NCI-H2196 (cell line): ENCODE results near the gene TBL1XR1.
"Not testable (repeated sequence)": the region's sequence is repeated elsewhere in the genome, so short reads cannot be mapped to it uniquely, and the experiment has no call there.

ENCODE experiments used
- DNase-seq: peaks from one replicate; lab custom pipeline; 2025; ENCODE audit not compliant: unreplicated experiment; lab: John Stamatoyannopoulos, UW

Gene TBL1XR1

GRCh38 chr3:177184602-177185001, 12.7 kb downstream of the TBL1XR1 start:
- DNase-seq: not testable (repeated sequence)

DNA sequence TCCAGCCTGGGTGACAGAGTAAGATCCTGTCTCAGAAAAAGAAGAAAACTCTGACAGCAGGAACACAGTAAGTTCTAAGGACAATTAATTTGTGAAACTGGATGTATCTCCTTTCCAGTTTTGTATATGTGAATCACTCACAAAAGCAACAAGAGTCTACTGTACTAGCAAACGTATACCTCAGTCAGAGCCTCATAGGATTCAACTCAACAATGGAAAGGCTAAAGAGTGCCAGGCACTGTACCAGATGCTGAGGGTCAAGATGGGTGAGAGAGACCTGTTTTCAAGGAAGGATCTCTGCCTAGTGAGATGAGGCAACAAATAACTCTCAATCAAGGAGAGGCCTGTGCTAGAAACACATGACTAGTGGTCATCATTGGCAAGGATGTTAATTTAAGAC, 14.9 kb downstream of the TBL1XR1 start:
- DNase-seq: no peak

DNA sequence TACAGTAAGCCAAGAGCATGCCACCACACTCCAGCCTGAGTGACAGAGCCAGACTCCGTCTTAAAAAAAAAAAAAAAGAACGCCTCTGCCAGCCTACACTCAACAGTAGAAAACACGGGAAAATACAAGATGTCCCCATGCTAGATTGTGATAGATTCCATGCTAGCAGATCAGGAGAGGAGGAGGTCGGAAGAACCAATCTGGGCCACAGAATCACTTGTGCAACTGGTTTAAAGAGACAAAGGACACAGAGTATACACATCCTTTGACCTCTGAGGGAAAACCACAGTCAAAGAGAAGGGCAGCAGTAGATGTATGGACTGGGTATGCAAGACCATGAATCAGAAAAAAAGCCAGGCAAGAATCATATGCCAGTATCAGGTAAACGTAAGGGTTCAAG, 15.9 kb downstream of the TBL1XR1 start:
- no peak for DNase-seq

DNA sequence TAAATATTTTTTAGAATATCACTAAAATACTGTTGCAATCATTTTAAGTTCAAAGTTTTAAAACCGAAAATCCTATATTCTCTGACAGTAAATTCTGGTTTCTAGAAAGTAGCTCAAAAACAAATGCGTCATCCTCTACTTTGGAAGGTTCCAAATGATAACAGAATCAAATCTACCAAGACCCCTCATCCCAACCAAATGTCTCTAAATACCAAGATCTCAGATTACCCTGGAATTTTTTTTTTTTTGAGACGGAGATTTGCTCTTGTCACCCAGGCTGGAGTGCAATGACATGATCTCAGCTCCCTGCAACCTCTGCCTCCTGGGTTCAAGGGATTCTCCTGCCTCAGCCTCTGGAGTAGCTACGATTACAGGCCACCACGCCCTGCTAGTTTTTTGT, 16.8 kb downstream of the TBL1XR1 start:
- DNase-seq: no peak

- DNase-seq: no peak
These were observed 17.8 kb downstream of the TBL1XR1 start for GRCh38 chr3:177179281-177180067.

- no peak for DNase-seq
These were observed 19.5 kb downstream of the TBL1XR1 start for GRCh38 chr3:177177749-177178221.

GRCh38 chr3:177174607-177175170, 22.6 kb downstream of the TBL1XR1 start:
- DNase-seq: no peak

GRCh38 chr3:177169936-177170722, 27.2 kb downstream of the TBL1XR1 start:
- no peak for DNase-seq

- DNase-seq: no peak
These were observed 28.9 kb downstream of the TBL1XR1 start for GRCh38 chr3:177168431-177168830.

GRCh38 chr3:177162742-177163141, 34.5 kb downstream of the TBL1XR1 start:
- no peak for DNase-seq

- DNase-seq: not testable (repeated sequence)
These were observed 35.7 kb downstream of the TBL1XR1 start for GRCh38 chr3:177161603-177162002.

GRCh38 chr3:177158461-177158860, 38.8 kb downstream of the TBL1XR1 start:
- DNase-seq: no peak

DNA sequence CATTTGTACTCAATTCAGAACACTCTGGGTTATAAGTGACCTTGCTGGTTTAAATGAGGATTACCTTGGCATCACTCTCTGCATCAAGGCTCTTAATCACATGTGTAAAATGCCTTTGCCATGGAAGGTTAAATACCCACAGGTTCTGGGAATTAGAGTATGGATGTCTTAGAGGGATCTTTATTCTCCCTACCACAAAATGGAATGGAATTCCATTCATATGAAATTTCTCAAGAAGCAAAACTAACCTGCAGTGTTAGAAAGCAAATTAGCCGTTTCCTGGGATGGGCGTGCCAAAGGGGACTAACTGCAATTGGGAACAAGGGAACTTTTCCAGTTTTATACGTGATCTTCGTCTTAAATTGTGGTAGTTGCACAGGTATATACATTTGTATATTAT, 39.8 kb downstream of the TBL1XR1 start:
- no peak for DNase-seq

DNA sequence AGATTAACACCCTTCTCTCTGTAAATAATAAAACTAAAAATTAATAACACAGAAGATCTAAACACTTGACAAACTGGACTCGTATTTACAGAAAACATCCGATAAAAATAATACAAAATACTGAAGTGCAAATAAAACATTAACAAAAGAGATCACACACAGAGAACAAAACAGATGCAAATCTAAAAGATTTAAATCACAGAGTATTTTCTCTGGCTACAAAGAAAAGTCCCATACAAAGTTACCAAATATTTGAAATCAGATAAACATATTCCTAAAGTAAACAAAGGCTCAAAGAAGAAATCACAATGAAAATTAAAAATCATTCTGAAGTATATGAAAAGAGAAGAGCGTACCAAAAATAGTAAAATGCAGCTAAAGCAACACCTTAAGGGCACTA, 42.5 kb downstream of the TBL1XR1 start:
- DNase-seq: no peak

DNA sequence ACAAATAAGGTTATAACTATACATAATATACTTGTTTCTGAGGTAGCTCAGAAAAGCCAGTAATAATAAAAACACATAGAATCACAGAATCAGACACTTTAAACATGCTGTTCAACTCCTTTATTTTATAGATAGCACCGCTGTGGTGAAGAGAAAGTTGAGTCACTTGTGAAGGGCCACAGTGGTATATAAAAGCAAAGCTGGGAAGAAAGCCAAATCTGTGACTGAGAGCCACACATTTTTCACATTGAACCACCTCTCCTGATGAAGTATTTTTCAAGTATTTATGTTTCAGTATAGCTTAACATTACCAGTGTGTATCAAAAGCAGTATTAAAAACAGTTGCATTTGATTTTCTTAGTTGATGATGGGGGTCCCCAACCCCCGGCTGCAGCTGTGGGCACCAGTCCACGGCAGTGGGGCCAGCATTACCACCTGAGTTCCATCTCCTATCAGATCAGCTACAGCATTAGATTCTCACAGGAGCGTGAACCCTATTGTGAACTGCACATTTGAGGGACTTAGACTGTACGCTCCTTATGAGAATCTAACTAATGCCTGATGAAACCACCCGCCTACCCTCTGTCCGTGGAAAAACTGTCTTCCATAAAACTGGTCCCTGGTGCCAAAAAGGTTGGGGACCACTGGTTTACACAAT, 46.2 kb downstream of the TBL1XR1 start:
- DNase-seq: peak; percentile 78

GRCh38 chr3:177150218-177150916, 46.9 kb downstream of the TBL1XR1 start:
- DNase-seq: no peak

DNA sequence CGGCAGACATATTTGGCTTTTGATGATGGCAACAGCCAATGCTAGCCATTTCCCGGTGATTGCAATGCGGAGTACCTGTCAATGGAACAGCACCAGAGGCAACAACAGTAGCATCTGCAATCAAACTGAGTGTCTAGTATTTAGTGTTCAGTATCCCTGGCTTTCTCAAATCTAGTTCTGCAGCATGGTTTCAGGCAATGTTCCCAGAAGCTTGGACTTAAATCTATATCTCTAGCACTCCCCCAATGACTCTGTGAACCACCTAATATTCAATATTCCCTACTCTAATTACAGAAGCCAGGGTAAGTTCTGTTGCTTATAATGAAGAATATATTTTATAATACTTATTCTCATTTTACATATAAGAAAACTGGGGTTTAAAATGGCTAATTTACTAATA, 48.2 kb downstream of the TBL1XR1 start:
- DNase-seq: no peak

DNA sequence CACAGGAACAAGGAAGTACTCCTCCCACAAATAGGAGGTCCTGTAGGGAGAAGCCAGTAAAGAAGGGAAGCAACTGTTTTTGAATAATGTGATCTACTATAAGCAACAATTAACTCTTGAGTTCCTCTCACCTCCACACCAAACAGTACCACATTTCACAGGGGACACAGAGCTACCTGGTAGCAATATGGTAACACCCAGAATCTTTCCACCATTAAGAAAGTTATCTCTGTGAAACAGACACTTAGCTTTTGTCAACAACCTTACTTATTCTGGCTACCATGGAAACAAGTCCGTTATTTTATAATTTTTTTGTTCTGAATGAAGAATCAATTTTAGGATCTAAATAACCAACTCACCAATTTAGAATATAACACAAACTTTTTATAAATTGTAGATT, 49.5 kb downstream of the TBL1XR1 start:
- DNase-seq: no peak

GRCh38 chr3:177146646-177147045, 50.6 kb downstream of the TBL1XR1 start:
- no peak for DNase-seq

DNA sequence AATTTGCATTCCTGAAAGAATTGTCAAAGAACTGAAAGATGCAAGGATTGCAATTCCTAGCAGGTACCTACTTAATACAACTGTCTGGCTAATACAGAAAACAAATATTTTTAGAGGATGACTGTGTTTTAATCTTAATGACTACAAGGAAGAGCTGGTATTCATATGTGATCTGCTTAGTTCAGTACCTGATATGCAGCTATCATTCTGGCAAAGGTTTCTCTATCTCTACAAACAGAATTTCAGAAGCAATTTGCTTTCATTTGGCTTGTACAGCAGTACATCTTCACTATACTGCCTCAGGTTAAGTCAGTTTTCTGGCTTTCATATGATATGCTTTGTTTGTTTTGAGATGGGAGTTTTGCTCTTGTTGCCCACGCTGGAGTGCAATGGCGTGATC, 51.3 kb downstream of the TBL1XR1 start:
- DNase-seq: no peak

GRCh38 chr3:177145381-177145780, 51.9 kb downstream of the TBL1XR1 start:
- no peak for DNase-seq
